IMR-90 (cell line): Measurements from ENCODE around the gene NISCH.

Source experiments
- CHD1 ChIP-seq: IDR thresholded peaks from 2 replicates; pipeline ENCODE4 v1.6.1; 2012; ENCODE audit warnings: low read depth, low read length, improper control_type of control experiment
- ELK1 ChIP-seq: fragments of 150-350 bp; IDR thresholded peaks from 2 replicates; pipeline ENCODE4 v1.6.1; 2016; ENCODE audit warnings: low read depth, mild to moderate bottlenecking, low read length, moderate library complexity, borderline replicate concordance
- FOS ChIP-seq: fragments of 150-350 bp; IDR thresholded peaks from 2 replicates; pipeline ENCODE4 v1.6.1; 2016; ENCODE audit warnings: low read depth, low read length
- MAFK ChIP-seq: IDR thresholded peaks from 2 replicates; pipeline ENCODE4 v1.6.1; 2012; ENCODE audit warnings: low read depth, low read length, improper control_type of control experiment
- MAZ ChIP-seq: IDR thresholded peaks from 2 replicates; pipeline ENCODE4 v1.6.1; 2012; ENCODE audit warnings: low read depth, mild to moderate bottlenecking, low read length, improper control_type of control experiment, moderate library complexity, borderline replicate concordance
- MXI1 ChIP-seq: IDR thresholded peaks from 2 replicates; pipeline ENCODE4 v1.6.1; 2012; ENCODE audit warnings: low read depth, mild to moderate bottlenecking, low read length, moderate library complexity, borderline replicate concordance
- POLR2A ChIP-seq: IDR thresholded peaks from 2 replicates; pipeline ENCODE4 v1.6.1; 2012; ENCODE audit warnings: mild to moderate bottlenecking, low read depth, low read length
- RAD21 ChIP-seq: IDR thresholded peaks from 2 replicates; pipeline ENCODE4 v1.6.1; 2012; ENCODE audit warnings: low read length, improper control_type of control experiment
- RCOR1 ChIP-seq: IDR thresholded peaks from 2 replicates; pipeline ENCODE4 v1.6.1; 2012; ENCODE audit warnings: mild to moderate bottlenecking, low read length, improper control_type of control experiment; ENCODE audit not compliant: insufficient replicate concordance
- RFX5 ChIP-seq: IDR thresholded peaks from 2 replicates; pipeline ENCODE4 v1.8.0; 2012; ENCODE audit warnings: low read depth, mild to moderate bottlenecking, low read length, moderate library complexity
- TF ChIP-seq, protein P1 (sequence below): conservative IDR thresholded peaks from 2 replicates; pipeline ENCODE4 v1.5.1; 2012; ENCODE audit warnings: mild to moderate bottlenecking, low read depth, low read length, improper control_type of control experiment
- TF ChIP-seq, protein P2 (sequence below): fragments of 150-350 bp; IDR thresholded peaks from 2 replicates; pipeline ENCODE4 v1.6.1; 2017; ENCODE audit warnings: mild to moderate bottlenecking, antibody characterized with exemption, low read length, low read depth

- TF ChIP-seq RCOR1 (no peak), RAD21 (no peak), POLR2A (no peak), MAFK (no peak), RFX5 (no peak), ELK1 (no peak), FOS (no peak), MAZ (no peak), CHD1 (no peak), MXI1 (no peak)
- TF ChIP-seq, protein P1, sequence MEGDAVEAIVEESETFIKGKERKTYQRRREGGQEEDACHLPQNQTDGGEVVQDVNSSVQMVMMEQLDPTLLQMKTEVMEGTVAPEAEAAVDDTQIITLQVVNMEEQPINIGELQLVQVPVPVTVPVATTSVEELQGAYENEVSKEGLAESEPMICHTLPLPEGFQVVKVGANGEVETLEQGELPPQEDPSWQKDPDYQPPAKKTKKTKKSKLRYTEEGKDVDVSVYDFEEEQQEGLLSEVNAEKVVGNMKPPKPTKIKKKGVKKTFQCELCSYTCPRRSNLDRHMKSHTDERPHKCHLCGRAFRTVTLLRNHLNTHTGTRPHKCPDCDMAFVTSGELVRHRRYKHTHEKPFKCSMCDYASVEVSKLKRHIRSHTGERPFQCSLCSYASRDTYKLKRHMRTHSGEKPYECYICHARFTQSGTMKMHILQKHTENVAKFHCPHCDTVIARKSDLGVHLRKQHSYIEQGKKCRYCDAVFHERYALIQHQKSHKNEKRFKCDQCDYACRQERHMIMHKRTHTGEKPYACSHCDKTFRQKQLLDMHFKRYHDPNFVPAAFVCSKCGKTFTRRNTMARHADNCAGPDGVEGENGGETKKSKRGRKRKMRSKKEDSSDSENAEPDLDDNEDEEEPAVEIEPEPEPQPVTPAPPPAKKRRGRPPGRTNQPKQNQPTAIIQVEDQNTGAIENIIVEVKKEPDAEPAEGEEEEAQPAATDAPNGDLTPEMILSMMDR: no peak
- TF ChIP-seq, protein P2, sequence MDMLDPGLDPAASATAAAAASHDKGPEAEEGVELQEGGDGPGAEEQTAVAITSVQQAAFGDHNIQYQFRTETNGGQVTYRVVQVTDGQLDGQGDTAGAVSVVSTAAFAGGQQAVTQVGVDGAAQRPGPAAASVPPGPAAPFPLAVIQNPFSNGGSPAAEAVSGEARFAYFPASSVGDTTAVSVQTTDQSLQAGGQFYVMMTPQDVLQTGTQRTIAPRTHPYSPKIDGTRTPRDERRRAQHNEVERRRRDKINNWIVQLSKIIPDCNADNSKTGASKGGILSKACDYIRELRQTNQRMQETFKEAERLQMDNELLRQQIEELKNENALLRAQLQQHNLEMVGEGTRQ: no peak
Observed at GRCh38 chr3:52487788-52488691, 32.6 kb downstream of the NISCH start.
